Fibroblast of peridontal ligament (primary cell): ENCODE measurements around the gene MRPL16.
A peak's percentile ranks its signal among the peaks of the same experiment; 100 is the strongest.

Experiments used
- DNase-seq: peaks from one replicate; pipeline ENCODE4 v3.0.0-alpha.2; 2010; ENCODE audit errors: extremely low read depth

MRPL16 gene

DNA sequence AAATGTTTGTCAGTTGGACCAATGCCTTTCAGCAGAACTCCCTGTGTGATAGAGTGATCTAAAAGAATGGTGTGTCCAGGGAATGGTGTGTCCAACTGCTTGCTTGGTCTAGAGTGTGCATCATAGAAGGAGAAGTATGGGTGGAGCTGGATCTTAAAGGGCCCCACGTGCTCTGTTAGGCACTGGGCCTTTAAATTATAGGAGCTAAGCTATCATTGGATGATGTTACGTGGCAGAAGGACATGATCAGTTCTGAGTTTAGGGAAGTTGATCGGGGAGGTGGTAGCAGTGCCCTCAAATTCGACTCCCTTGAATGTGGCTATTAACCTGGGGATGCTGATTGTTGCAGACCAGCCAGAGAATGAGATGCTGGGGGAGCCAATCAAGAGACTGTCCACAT lies 39.0 kb downstream of the MRPL16 start:
- no peak for DNase-seq

DNA sequence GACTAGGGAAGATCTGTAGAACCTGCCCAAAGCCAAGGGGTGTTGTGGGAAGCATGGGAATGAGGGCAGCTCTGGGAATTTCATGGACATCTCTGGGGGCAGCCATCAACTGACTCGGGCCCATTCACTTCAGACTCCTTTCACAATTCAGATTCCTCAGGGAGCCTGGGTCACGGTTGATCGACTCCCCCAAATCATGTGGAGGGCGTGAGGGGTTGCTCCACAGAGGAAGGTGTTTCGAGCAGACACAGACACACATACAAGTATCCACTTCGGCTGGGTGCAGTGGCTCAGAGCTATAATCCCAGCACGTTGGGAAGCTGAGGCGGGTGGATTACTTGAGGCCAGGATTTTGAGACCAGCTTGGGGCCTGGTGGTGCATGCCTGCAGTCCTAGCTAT lies 39.7 kb downstream of the MRPL16 start:
- no peak for DNase-seq

DNA sequence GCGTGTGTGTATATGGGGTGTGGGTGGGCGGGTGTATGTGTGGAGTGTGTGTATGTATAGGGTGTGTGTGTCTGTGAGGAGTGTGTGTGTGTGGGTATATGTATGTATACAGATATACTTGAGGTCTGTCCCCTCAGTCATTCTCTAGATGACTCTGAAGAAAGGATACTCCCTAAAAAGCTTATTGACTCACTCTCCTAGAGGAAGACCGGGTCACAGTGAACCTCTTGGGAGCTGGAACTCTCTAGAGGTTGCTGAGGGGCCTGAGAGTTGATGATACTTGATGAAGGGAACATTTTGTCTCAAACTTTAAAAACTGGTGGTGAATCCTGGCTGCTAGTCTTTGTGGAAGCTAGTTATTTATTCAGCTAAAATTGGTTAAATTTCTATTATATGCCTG lies 40.3 kb downstream of the MRPL16 start:
- DNase-seq, result no peak

DNA sequence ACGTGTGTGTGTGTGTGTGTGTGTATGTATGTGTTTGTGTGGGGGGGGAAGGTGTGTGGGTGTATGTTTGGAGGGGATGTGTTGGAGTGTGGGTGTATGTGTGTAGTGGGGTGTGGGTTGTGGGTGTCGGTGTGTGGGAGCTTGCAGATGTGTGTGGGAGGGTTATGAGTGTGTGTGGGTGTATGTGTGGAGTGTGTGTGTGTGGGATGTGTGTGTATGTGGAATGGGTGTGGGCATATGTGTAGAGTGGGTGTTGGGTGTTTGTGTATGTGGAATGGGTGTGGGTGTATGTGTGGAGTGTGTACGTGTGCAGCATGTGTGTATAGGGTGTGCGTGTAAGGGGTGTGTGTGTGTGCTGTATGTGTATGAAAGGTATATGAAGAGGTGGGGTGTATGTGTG lies 40.8 kb downstream of the MRPL16 start:
- DNase-seq, result no peak

DNA sequence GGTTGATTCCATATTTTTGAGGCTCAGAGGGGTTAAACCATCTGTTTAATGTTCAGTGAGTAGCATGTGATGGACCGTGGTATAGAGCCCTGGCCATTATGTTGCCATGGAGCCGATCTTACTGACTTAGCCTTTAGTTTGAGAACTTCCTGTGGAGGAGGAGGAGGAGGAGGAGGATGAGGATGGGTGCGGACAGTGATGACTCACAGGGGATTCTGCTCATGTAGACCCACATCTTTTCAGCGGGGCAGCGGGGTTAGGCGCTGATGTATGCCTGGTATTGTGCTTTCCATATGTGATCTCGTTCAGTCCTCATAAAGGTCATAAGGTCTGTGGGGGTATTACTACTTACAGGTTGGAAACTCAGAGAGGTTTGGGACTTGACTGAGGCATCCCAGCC lies 41.5 kb downstream of the MRPL16 start:
- no peak for DNase-seq

DNA sequence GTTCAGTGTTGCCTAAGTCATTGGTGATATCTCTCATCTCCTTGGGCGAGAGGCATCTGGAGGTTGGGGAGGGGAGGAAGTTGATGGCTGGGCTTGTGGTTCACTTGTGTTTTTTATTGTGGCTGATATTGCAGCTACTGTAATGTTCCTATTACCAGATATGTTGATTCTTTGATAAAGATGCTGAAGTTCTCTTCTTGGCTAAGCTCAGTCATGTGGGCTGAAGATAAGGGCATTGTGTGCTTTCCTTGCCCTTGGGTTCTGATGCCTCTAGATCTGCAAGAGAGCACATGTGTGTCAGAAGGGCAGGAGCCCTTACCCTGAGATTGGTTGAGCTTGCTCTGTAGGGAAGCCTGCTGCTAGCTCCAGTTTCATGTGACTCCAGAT lies 43.4 kb downstream of the MRPL16 start:
- no peak for DNase-seq

DNA sequence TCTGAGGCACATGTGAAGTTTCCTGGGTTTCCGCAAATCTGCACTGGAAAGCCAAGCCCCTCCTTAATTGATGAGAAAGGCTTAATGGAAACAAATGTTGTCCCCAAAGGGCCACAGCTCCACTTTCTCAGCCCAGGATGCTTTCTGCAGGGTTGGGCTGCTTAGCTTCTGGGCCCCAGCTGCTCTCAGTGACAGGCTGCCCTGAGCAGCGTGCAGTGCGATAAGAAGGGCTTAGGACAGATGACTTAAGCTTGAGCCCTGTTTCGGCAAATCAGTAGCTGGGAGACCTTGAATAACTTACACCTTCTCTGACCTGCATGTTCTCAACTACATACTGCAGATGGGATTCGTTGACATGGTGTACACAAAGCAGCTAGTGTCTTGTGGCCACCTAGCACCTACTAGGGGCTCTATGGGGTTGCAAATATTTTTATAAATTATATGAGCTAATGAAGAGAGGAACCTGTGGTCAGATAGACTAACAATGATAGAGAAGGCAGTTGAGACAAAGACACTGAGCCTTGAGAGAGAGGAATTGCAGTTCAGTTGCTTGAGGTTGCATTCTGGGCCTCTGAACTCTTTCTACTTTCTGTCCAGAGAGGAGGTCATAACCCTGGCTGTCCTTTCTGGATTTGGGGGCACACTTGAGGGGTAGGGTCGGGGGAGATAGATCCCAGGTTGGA lies 43.9 kb downstream of the MRPL16 start:
- DNase-seq, result no peak

DNA sequence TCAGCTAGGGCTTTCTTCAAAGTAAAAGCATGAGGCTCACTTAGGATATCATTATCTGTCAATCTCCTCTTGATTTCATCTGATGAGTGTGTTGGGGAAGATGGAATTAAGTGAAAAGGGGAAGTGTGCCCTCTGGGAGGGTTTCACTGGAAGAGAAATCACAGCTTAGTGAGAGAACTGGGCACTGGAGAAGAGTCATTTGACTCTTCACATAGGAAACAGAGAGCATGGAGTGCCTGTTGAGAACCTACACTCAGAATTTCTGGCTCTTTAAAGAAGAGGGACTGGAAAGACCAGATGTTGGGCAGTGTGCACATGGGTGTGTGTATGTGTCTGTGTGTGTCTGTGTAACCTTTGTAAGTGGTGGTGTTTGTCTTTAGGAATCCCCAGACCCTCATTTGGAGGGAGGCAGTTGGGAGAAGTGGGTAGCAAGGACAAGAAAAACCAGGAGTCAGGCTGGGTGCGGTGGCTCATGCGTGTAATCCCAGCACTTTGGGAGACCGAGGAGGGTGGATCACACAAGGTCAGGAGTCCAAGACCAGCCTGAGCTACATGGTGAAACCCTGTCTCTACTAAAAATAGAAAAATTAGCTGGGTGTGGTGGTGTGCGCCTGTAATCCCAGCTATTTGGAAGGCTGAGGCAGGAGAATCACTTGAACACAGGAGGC lies 45.4 kb downstream of the MRPL16 start:
- DNase-seq, result no peak

DNA sequence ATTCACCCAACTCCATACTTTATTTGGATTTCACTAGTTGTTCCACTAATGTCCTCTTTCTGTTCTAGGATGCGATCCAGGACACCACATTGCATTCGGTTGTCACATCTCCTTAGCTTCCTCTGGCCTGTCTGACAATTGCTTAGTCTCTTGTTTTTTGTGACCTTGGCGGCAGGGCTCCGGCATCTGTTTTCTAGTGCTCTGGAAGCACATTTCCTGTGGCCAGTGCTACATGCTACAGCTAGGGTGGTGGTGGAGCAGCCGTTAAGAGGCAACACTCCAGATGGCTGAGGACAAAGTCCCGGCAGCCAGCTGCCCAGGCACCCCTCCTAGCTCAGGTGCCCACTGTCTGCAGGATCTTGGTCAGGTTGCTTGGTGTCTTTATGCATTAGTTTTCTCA lies 48.6 kb downstream of the MRPL16 start:
- DNase-seq, result no peak

DNA sequence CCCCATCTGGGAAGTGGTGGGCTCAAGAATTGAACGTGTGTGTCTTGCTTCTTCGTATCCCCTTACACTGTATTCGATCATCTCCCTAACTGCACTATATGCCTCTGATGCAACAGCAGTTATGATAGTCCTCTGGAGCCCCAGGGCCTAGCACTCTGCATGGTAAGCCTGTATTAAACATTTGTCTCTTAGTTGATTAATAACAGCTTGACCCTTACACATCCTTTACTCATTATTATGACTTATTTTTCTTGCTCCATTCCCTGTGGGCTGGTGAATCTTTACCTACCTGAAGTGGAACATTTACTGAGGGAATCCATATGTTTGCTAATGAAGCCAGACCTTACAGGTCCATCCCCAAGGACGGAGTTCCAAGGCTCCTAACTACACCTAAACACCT lies 49.8 kb downstream of the MRPL16 start:
- no peak for DNase-seq

DNA sequence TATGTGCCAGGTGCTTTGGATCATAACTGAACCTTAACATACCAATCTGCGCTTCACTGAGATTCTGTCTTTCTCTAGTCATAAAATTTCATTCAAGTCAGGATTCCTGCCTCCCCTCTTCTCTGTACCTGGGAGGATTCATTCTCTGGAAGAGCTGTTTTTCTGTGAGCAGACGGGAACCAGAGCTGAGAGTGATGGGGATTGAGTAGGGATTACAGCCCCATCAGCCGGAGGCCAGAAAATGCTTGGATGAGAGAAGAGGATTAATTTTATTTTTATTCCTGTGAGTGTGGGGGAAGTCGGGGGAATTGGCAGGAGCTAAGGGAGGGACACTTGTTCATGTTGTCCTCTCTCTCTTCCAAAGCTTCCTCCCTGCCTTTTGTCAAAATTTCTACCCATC lies 50.7 kb downstream of the MRPL16 start:
- DNase-seq, result no peak

DNA sequence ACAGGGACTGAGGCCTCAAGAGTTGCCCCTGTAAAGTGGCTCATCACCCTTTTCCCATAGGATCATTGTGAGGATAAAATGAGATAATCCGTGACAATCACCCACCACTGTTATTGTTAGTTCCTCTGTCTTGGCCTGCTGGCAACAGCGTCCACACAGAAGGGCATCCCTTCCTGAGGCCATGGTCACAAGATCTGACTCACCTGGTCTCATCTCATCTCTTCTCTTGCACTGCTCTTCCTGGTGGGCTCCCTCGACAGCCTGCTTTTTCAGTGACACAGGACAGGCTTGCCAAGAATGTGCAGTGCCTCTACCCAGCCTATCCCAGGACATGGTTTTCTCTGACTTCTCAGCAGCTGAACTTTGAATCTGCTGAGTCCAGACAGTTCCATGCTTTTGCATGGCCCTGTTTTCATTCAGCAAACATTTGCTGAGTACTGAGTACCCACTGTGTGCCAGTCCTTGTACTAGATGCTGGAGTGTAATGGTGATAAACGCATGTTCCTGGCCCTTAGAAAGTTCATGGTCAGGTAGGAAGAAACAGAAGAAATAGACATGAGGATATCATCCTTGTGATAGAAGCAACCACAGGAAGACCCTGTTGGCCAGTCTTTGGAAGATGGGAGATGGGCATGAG lies 52.1 kb downstream of the MRPL16 start:
- no peak for DNase-seq

DNA sequence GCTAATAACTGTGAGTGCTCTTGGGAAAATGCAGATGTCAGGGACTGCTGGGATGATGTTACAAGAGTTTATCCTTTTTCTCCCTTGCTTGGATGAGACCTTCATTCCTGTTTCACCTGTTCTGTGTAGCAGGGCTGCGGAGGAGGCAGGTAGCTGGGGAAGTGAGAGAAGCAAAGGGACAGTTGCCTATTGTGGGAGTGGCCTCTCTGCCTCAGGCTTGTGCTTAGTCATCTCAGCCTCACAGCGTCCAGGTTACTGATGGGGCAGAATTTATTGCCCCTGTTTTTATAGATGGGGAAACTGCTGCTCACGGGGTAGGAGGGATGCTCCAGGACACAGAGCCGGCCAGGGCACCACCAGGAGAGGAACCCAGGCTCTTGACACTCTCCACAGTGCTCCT lies 53.7 kb downstream of the MRPL16 start:
- DNase-seq, result no peak

DNA sequence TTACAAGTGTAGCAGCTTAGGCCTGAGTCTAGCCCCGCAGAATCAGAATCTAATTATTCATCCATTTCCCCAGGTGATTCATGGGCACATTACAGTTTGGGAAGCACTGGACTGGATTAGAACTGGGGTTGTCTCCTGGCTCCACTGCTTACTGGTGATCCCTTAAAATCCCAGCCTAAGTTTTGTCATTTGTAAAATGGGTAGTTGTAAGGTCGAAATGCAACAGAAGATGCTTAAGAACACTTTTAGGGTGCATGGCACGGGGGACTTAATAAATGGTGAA lies 54.1 kb downstream of the MRPL16 start:
- peak; percentile 23 for DNase-seq
